Effector memory CD8-positive, alpha-beta T cell (primary cell): ENCODE results near the gene CRIP1.

ENCODE experiments used
- ATAC-seq: fragments of 150-1000 bp; cut with Tn5 transposase; replicated peaks from 2 replicates; pipeline ENCODE4 v1.10.0; 2021; ENCODE audit warnings: mild to moderate bottlenecking, moderate library complexity
- DNase-seq, 3 experiments: peaks; one replicate each; pipeline ENCODE4 v3.0.0; 2021
- H3K27ac Mint-ChIP-seq, 2 donors: one replicate each; pipeline ENCODE4 v1.8.0; 2022; ENCODE audit warnings: mild to moderate bottlenecking in 2 of 2, mixed read lengths in 2 of 2, moderate library complexity in 2 of 2
- H3K27me3 Mint-ChIP-seq, 2 donors: one replicate each; pipeline ENCODE4 v1.8.0; 2022; ENCODE audit warnings: mixed read lengths in 2 of 2
- H3K36me3 Mint-ChIP-seq: one replicate; pipeline ENCODE4 v1.8.0; 2022; ENCODE audit warnings: mild to moderate bottlenecking, moderate library complexity, mixed read lengths; ENCODE audit not compliant: insufficient read depth
- H3K4me1 Mint-ChIP-seq, 2 donors: one replicate each; pipeline ENCODE4 v1.8.0; 2022; ENCODE audit warnings: low read depth in 2 of 2, mixed read lengths in 2 of 2
- H3K4me3 Mint-ChIP-seq, 2 donors: one replicate each; pipeline ENCODE4 v1.8.0; 2022; ENCODE audit warnings: mild to moderate bottlenecking in 2 of 2, mixed read lengths in 2 of 2, moderate library complexity in 2 of 2
- H3K9me3 Mint-ChIP-seq, 2 donors: one replicate each; pipeline ENCODE4 v1.8.0; 2022; ENCODE audit warnings: mixed read lengths in 2 of 2

Gene CRIP1

GRCh38 chr14:105532735-105533141, 46.1 kb downstream of the CRIP1 start:
- Mint-ChIP-seq H3K4me3 (no peak overlapping the region), H3K36me3 (peaks cover 9% of the 10 kb centered on the region), H3K27ac (no peak overlapping the region), H3K4me1 (peaks cover 0 to 20% of the 10 kb centered on the region in 2 donors), H3K27me3 (peaks cover 36 to 45% of the 10 kb centered on the region in 2 donors), H3K9me3 (no peaks in the 10 kb centered on the region)
- DNase-seq: no peak
- ATAC-seq: no peak

- ATAC-seq (no peak), DNase-seq (no peak)
- Mint-ChIP-seq H3K9me3 (no peaks in the 10 kb centered on the region), H3K4me3 (no peak overlapping the region), H3K36me3 (peaks cover 8% of the 10 kb centered on the region), H3K27ac (no peak overlapping the region), H3K4me1 (peaks cover 0 to 22% of the 10 kb centered on the region in 2 donors), H3K27me3 (peaks cover 38 to 49% of the 10 kb centered on the region in 2 donors)
Observed at GRCh38 chr14:105533391-105533790, 46.7 kb downstream of the CRIP1 start.

- H3K4me1 Mint-ChIP-seq: peaks cover 0 to 19% of the 10 kb centered on the region in 2 donors
- peaks cover 10% of the 10 kb centered on the region for H3K36me3 Mint-ChIP-seq
- ATAC-seq: no peak
- no peak overlapping the region for H3K27ac Mint-ChIP-seq
- peaks cover 44 to 54% of the 10 kb centered on the region in 2 donors for H3K27me3 Mint-ChIP-seq
- H3K4me3 Mint-ChIP-seq: no peak overlapping the region
- H3K9me3 Mint-ChIP-seq: no peaks in the 10 kb centered on the region
- no peak for DNase-seq
Observed at GRCh38 chr14:105533811-105534498, 47.3 kb downstream of the CRIP1 start.

GRCh38 chr14:105534586-105534985, 47.9 kb downstream of the CRIP1 start:
- ATAC-seq (no peak), DNase-seq (no peak)
- Mint-ChIP-seq H3K9me3 (no peaks in the 10 kb centered on the region), H3K4me1 (peaks cover 0 to 16% of the 10 kb centered on the region in 2 donors), H3K27ac (no peak overlapping the region), H3K36me3 (peaks cover 10% of the 10 kb centered on the region), H3K4me3 (no peak overlapping the region), H3K27me3 (peaks cover 45 to 57% of the 10 kb centered on the region in 2 donors)

GRCh38 chr14:105536051-105536450, 49.4 kb downstream of the CRIP1 start:
- Mint-ChIP-seq H3K27ac (no peak overlapping the region), H3K4me1 (peaks cover 0 to 11% of the 10 kb centered on the region in 2 donors), H3K4me3 (no peak overlapping the region), H3K27me3 (peaks cover 41 to 56% of the 10 kb centered on the region in 2 donors), H3K9me3 (no peaks in the 10 kb centered on the region), H3K36me3 (peaks cover 10% of the 10 kb centered on the region)
- ATAC-seq (no peak), DNase-seq (no peak)

GRCh38 chr14:105536691-105537579, 50.2 kb downstream of the CRIP1 start:
- ATAC-seq (no peak), DNase-seq (no peak)
- H3K4me3 Mint-ChIP-seq: no peak overlapping the region
- H3K36me3 Mint-ChIP-seq: peaks cover 10% of the 10 kb centered on the region
- no peaks in the 10 kb centered on the region for H3K9me3 Mint-ChIP-seq
- peaks cover 0 to 11% of the 10 kb centered on the region in 2 donors for H3K4me1 Mint-ChIP-seq
- peaks cover 50 to 65% of the 10 kb centered on the region in 2 donors for H3K27me3 Mint-ChIP-seq
- no peak overlapping the region for H3K27ac Mint-ChIP-seq

- Mint-ChIP-seq H3K27ac (no peak overlapping the region), H3K36me3 (peaks cover 10% of the 10 kb centered on the region), H3K27me3 (peaks cover 43 to 60% of the 10 kb centered on the region in 2 donors), H3K4me3 (peak overlapping the region in 1 of 2 donors; percentile 43), H3K4me1 (peaks cover 0 to 5% of the 10 kb centered on the region in 2 donors), H3K9me3 (no peaks in the 10 kb centered on the region)
- DNase-seq: peak; percentile 72 to 74 (median 74)
- ATAC-seq: peak; percentile 82
Observed at GRCh38 chr14:105537580-105538474, 51.1 kb downstream of the CRIP1 start.
